Fibroblast of lung (primary cell): Measurements from ENCODE around the gene MAP6. TPM values are rescaled to one million over a fixed set of nuclear protein-coding genes. Genes with fewer than 3 reads are reported as not detected.

Source experiments
- DNase-seq, 2 donors: peaks; one replicate each; pipeline versions ENCODE4 v3.0.0 to v3.0.0-alpha.2; 2010; ENCODE audit warnings: low read depth in 2 of 2
- H2AFZ ChIP-seq: 2 replicates; pipeline ENCODE4 v1.5.1; 2012; ENCODE audit warnings: low read length, control low read depth, inconsistent platforms
- H3K27ac ChIP-seq: 2 replicates; pipeline ENCODE4 v1.5.1; 2011; ENCODE audit warnings: low read length, control low read depth; ENCODE audit not compliant: insufficient read depth
- H3K27me3 ChIP-seq: 2 replicates; pipeline ENCODE4 v1.5.1; 2011; ENCODE audit warnings: mild to moderate bottlenecking, low read length; ENCODE audit not compliant: control insufficient read depth, insufficient read depth
- H3K36me3 ChIP-seq: 2 replicates; pipeline ENCODE4 v1.5.1; 2011; ENCODE audit warnings: low read length; ENCODE audit not compliant: control insufficient read depth, insufficient read depth
- H3K4me1 ChIP-seq: 2 replicates; pipeline ENCODE4 v1.5.1; 2011; ENCODE audit warnings: low read length; ENCODE audit not compliant: control insufficient read depth, insufficient read depth; ENCODE audit errors: extremely low read depth
- H3K4me2 ChIP-seq: 2 replicates; pipeline ENCODE4 v1.5.1; 2011; ENCODE audit warnings: low read length, control low read depth; ENCODE audit not compliant: insufficient read depth; ENCODE audit errors: extremely low read depth
- H3K4me3 ChIP-seq, 4 experiments: fragments of 200-600 bp in 1 of 4; sonication (generic) in 1 of 4; replicated peaks in 1 of 4; 2 replicates each; pipeline ENCODE4 v1.5.1; 2011 to 2016; ENCODE audit warnings: low read length in 4 of 4, low read depth in 3 of 4, mild to moderate bottlenecking in 3 of 4, control low read depth in 2 of 4, inconsistent platforms in 1 of 4, mixed read lengths in 1 of 4; ENCODE audit not compliant: insufficient read depth in 1 of 4; ENCODE audit errors: control extremely low read depth in 1 of 4
- H3K79me2 ChIP-seq: 2 replicates; pipeline ENCODE4 v1.5.1; 2012; ENCODE audit warnings: mild to moderate bottlenecking, low read length, inconsistent platforms; ENCODE audit not compliant: control insufficient read depth, insufficient read depth
- H3K9ac ChIP-seq: 2 replicates; pipeline ENCODE4 v1.5.1; 2011; ENCODE audit warnings: mild to moderate bottlenecking, low read length, control low read depth; ENCODE audit not compliant: insufficient read depth
- H3K9me3 ChIP-seq: 2 replicates; pipeline ENCODE4 v1.5.1; 2012; ENCODE audit warnings: low read depth, low read length; ENCODE audit not compliant: control insufficient read depth, insufficient read depth
- H4K20me1 ChIP-seq: 2 replicates; pipeline ENCODE4 v1.5.1; 2011; ENCODE audit warnings: low read length; ENCODE audit not compliant: control insufficient read depth, insufficient read depth; ENCODE audit errors: extremely low read depth
- EZH2 ChIP-seq: IDR thresholded peaks from 2 replicates; pipeline ENCODE4 v1.5.1; 2012; ENCODE audit warnings: low read length, control low read depth, mild to moderate bottlenecking; ENCODE audit errors: missing control alignments
- polyA plus RNA-seq, 2 donors: library from polyadenylated mRNA; depleted of rRNA in 1 of 2; stranded (reverse) in 1 of 2; unstranded in 1 of 2; fragments of >200 nt; gene quantifications; 2 replicates each; pipeline ENCODE4 v1.2.1, GENCODE V29; 2011 to 2012; ENCODE audit warnings: missing spikeins in 1 of 2
- total RNA-seq: library from RNA; depleted of rRNA; stranded (reverse); fragments of >200 nt; gene quantifications from 2 replicates; pipeline ENCODE4 v1.2.1, GENCODE V29; 2014
- TF ChIP-seq, protein P1 (sequence below), 2 donors: IDR thresholded peaks in 1 of 2; conservative IDR thresholded peaks in 1 of 2; 1 replicate in 1 of 2; 2 replicates in 1 of 2; pipeline ENCODE4 v1.5.1; 2011 to 2012; ENCODE audit warnings: low read length in 2 of 2, control low read depth in 1 of 2, inconsistent platforms in 1 of 2, low read depth in 1 of 2, mild to moderate bottlenecking in 1 of 2

Gene MAP6
- total and polyA plus RNA-seq, 2 donors (not counting 1 experiment from before 2014, with no cell fraction given): 0.17 to 1.0 TPM

DNA sequence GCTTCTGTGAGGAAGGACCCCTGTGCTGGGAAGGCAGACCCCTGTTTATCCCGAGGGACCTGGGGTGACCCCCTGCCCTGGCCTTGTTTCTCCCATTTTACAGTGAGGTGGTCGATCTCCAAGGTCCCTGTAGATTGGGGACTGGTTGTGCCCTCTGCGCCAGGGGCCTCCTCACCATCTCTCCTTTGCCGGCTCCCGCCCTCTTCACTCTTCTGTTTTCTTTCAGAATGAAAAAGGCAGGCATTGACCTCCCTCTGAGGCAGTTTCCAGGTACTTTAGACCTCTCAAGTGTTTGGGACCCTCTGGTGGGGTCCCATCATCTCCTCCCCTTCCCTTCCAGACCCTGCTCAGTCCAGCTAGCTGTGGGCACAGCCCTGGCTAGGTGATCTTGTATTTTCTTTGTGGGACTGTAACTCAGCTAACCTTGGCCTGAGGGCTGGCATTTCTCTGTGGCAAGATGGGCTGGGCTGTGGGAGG is 105.3 kb downstream of the MAP6 start:
- Histone ChIP-seq H3K79me2 (peaks cover 68% of the 10 kb centered on the region), H2AFZ (no peak overlapping the region), H3K9me3 (no peaks in the 10 kb centered on the region), H3K27me3 (no peaks in the 10 kb centered on the region), H3K4me1 (peaks cover 45% of the 10 kb centered on the region), H3K4me2 (peak overlapping the region; percentile 94), H3K9ac (peak overlapping the region; percentile 94), H3K36me3 (peaks cover 29% of the 10 kb centered on the region), H3K27ac (peak overlapping the region; percentile 91), H4K20me1 (peaks cover 9% of the 10 kb centered on the region), H3K4me3 (peak overlapping the region; percentile 89 to 99 (median 99))
- TF ChIP-seq, protein P1, sequence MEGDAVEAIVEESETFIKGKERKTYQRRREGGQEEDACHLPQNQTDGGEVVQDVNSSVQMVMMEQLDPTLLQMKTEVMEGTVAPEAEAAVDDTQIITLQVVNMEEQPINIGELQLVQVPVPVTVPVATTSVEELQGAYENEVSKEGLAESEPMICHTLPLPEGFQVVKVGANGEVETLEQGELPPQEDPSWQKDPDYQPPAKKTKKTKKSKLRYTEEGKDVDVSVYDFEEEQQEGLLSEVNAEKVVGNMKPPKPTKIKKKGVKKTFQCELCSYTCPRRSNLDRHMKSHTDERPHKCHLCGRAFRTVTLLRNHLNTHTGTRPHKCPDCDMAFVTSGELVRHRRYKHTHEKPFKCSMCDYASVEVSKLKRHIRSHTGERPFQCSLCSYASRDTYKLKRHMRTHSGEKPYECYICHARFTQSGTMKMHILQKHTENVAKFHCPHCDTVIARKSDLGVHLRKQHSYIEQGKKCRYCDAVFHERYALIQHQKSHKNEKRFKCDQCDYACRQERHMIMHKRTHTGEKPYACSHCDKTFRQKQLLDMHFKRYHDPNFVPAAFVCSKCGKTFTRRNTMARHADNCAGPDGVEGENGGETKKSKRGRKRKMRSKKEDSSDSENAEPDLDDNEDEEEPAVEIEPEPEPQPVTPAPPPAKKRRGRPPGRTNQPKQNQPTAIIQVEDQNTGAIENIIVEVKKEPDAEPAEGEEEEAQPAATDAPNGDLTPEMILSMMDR (conservative IDR thresholded peaks at IDR 0.05 in 1 of 2, IDR thresholded peaks at IDR 0.05 in 1 of 2; ENCODE audit: low read depth in 1 of 2, low read length in 2 of 2): no peak
- no peak for TF ChIP-seq EZH2
- DNase-seq: no peak

GRCh38 chr11:75562836-75563484 is 105.9 kb downstream of the MAP6 start:
- Histone ChIP-seq H3K4me2 (peak overlapping the region; percentile 94), H3K27me3 (no peaks in the 10 kb centered on the region), H4K20me1 (peaks cover 9% of the 10 kb centered on the region), H3K9ac (peak overlapping the region; percentile 94), H3K27ac (peak overlapping the region; percentile 91), H3K4me1 (peaks cover 48% of the 10 kb centered on the region), H3K36me3 (peaks cover 25% of the 10 kb centered on the region), H3K4me3 (peak overlapping the region; percentile 89 to 99 (median 99)), H2AFZ (no peak overlapping the region), H3K79me2 (peaks cover 62% of the 10 kb centered on the region), H3K9me3 (no peaks in the 10 kb centered on the region)
- TF ChIP-seq, protein P1 (conservative IDR thresholded peaks at IDR 0.05 in 1 of 2, IDR thresholded peaks at IDR 0.05 in 1 of 2; ENCODE audit: low read depth in 1 of 2, low read length in 2 of 2): no peak
- no peak for TF ChIP-seq EZH2
- DNase-seq: peak in 1 of 2 donors; percentile 76

DNA sequence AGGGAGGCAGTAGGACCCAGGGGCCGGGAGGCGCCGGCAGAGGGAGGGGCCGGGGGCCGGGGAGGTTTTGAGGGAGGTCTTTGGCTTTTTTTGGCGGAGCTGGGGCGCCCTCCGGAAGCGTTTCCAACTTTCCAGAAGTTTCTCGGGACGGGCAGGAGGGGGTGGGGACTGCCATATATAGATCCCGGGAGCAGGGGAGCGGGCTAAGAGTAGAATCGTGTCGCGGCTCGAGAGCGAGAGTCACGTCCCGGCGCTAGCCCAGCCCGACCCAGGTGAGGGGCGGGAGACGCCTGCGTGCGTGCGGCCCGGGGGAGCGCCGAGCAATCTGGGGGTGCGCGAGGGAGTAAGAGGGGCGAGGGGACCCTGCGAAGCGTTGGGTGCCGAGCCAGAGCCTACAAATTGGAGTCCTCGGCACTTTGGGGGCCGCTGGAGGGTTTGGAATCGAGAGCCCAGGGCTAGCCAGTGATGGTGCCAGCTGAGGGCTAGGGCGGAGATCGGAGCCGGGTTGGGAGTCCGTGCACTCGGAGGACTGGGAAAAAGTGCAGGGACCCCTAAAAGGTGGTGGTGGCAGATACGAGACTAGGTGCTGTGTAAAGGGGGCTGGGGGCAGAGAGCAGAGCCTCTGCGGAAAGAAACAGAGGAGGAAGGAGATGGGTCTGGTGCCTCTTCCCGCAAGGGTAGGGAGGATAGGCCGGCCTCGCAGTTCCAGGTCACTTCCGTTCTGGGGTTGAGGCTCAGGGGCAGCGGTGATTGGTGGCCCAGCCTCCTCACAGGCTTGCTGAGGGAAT is 106.6 kb downstream of the MAP6 start, which contains the start of gene SERPINH1:
SERPINH1 (plus strand) TSS at position 206 of the 788 bp plus-strand sequence. CDS start 4,097 bp downstream, outside the sequence.
- Histone ChIP-seq H3K4me1 (peaks cover 50% of the 10 kb centered on the region), H3K79me2 (peaks cover 55% of the 10 kb centered on the region)

More for the DNA sequence above, 106.6 kb downstream of the MAP6 start, which contains the start of gene SERPINH1:
- peak; percentile 87 to 92 for DNase-seq
- TF ChIP-seq, protein P1 (conservative IDR thresholded peaks at IDR 0.05 in 1 of 2, IDR thresholded peaks at IDR 0.05 in 1 of 2; ENCODE audit: low read depth in 1 of 2, low read length in 2 of 2): no peak
- no peak for TF ChIP-seq EZH2
- H3K4me3 ChIP-seq: peak within 1 kb of the TSS; percentile 89 to 99 (median 99)
- H3K9ac ChIP-seq: peak within 1 kb of the TSS; percentile 94
- H3K4me2 ChIP-seq: peak within 1 kb of the TSS; percentile 79
- H3K27me3 ChIP-seq: no peaks in the 10 kb centered on the region
- peaks cover 20% of the 10 kb centered on the region for H3K36me3 ChIP-seq
- no peak within 1 kb of the TSS for H2AFZ ChIP-seq
- peaks cover 6% of the 10 kb centered on the region for H4K20me1 ChIP-seq
- no peaks in the 10 kb centered on the region for H3K9me3 ChIP-seq
- H3K27ac ChIP-seq: peak within 1 kb of the TSS; percentile 91
